Measurements from ENCODE around the gene GPC4. TPM values are rescaled to one million over a fixed set of nuclear protein-coding genes. Genes with fewer than 3 reads are reported as not detected.

The GPC4 gene
- total RNA-seq, 1 experiment from 2014 or later: 1.4 TPM

- no peaks in the 10 kb centered on the region for H3K4me1 ChIP-seq (ENCODE audit: control insufficient read depth, insufficient read depth, low read length)
- no peaks in the 10 kb centered on the region for H3K9me3 ChIP-seq (ENCODE audit: control insufficient read depth, insufficient read depth, low read depth, low read length)
- intact Hi-C loops (cut with micrococcal nuclease; ENCODE audit: unreplicated experiment): no loop called here
- ChIA-PET CTCF (no interaction called here), POLR2A (no interaction called here)
- no peak for TF ChIP-seq TCF7L2 (IDR thresholded peaks at IDR 0.05; ENCODE audit: low read depth, low read length)
- no peak for TF ChIP-seq SIN3A (IDR thresholded peaks at IDR 0.05; ENCODE audit: borderline replicate concordance, insufficient read depth, low read depth, low read length)
- TF ChIP-seq, protein P1, sequence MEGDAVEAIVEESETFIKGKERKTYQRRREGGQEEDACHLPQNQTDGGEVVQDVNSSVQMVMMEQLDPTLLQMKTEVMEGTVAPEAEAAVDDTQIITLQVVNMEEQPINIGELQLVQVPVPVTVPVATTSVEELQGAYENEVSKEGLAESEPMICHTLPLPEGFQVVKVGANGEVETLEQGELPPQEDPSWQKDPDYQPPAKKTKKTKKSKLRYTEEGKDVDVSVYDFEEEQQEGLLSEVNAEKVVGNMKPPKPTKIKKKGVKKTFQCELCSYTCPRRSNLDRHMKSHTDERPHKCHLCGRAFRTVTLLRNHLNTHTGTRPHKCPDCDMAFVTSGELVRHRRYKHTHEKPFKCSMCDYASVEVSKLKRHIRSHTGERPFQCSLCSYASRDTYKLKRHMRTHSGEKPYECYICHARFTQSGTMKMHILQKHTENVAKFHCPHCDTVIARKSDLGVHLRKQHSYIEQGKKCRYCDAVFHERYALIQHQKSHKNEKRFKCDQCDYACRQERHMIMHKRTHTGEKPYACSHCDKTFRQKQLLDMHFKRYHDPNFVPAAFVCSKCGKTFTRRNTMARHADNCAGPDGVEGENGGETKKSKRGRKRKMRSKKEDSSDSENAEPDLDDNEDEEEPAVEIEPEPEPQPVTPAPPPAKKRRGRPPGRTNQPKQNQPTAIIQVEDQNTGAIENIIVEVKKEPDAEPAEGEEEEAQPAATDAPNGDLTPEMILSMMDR (IDR thresholded peaks at IDR 0.05): no peak
- TF ChIP-seq POLR2AphosphoS5 (IDR thresholded peaks at IDR 0.05; ENCODE audit: low read depth, low read length): no peak
- TF ChIP-seq, protein P2, sequence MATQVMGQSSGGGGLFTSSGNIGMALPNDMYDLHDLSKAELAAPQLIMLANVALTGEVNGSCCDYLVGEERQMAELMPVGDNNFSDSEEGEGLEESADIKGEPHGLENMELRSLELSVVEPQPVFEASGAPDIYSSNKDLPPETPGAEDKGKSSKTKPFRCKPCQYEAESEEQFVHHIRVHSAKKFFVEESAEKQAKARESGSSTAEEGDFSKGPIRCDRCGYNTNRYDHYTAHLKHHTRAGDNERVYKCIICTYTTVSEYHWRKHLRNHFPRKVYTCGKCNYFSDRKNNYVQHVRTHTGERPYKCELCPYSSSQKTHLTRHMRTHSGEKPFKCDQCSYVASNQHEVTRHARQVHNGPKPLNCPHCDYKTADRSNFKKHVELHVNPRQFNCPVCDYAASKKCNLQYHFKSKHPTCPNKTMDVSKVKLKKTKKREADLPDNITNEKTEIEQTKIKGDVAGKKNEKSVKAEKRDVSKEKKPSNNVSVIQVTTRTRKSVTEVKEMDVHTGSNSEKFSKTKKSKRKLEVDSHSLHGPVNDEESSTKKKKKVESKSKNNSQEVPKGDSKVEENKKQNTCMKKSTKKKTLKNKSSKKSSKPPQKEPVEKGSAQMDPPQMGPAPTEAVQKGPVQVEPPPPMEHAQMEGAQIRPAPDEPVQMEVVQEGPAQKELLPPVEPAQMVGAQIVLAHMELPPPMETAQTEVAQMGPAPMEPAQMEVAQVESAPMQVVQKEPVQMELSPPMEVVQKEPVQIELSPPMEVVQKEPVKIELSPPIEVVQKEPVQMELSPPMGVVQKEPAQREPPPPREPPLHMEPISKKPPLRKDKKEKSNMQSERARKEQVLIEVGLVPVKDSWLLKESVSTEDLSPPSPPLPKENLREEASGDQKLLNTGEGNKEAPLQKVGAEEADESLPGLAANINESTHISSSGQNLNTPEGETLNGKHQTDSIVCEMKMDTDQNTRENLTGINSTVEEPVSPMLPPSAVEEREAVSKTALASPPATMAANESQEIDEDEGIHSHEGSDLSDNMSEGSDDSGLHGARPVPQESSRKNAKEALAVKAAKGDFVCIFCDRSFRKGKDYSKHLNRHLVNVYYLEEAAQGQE (IDR thresholded peaks at IDR 0.05; ENCODE audit: insufficient read depth in 1 of 2, low read depth in 2 of 2, low read length in 1 of 2): no peak
- in situ Hi-C loops (cut with HindIII; ENCODE audit: low pct_unique_long_range_greater_than_20kb, low sequenced_read_pairs): no loop called here
- DNase-seq (ENCODE audit: low read depth, low spot score) (no peak), ATAC-seq (no peak)
- H3K27ac ChIP-seq (ENCODE audit: low read length): no peak overlapping the region
- no peaks in the 10 kb centered on the region for H3K36me3 ChIP-seq (ENCODE audit: control insufficient read depth, insufficient read depth, low read length)
- no peaks in the 10 kb centered on the region; the same call in 1 of the 2 replicates for H3K27me3 ChIP-seq (ENCODE audit: control insufficient read depth, insufficient read depth, low read length)
- no peak overlapping the region for H3K4me3 ChIP-seq (ENCODE audit: low read depth in 2 of 2, low read length in 2 of 2)
- BruUV-seq (replicated peaks): no TSS peak
Observed at GRCh38 chrX:133437356-133437755, 22.1 kb upstream of the GPC4 start.

DNA sequence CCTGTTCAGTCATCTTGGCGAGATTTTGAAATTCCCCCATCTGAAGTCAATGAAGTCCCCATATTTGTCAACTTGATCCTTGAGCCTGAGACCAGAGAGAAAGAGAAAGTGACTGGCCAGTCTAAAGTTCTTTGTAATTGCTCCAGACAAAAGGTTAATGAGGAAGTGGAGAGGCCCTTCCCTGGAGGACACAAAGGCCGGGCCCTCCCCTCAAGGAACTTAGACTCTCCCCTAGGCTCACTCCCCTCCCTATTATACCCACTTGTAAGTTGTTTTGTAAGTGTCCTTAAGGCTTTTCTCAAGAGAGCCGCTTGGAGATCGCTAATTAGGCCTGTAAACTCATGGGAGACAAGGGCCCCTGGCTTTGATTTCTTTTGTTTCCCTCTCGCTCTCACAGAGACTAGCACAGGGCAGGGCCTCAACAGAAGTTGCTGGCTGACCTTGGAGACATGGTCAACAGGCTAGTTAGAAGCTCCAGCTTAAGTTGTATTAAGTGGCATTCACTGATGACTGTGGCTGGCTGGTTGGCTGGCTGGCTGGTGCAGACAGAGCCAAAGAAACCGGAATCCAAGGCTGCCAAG is 20.3 kb upstream of the GPC4 start:
- no peaks in the 10 kb centered on the region; the same call in 1 of the 2 replicates for H3K27me3 ChIP-seq (ENCODE audit: control insufficient read depth, insufficient read depth, low read length)
- intact Hi-C loops (cut with micrococcal nuclease; ENCODE audit: unreplicated experiment) (no loop called here), in situ Hi-C loops (cut with HindIII; ENCODE audit: low pct_unique_long_range_greater_than_20kb, low sequenced_read_pairs) (no loop called here)
- H3K9me3 ChIP-seq (ENCODE audit: control insufficient read depth, insufficient read depth, low read depth, low read length): no peaks in the 10 kb centered on the region
- no peaks in the 10 kb centered on the region for H3K36me3 ChIP-seq (ENCODE audit: control insufficient read depth, insufficient read depth, low read length)
- no TSS peak for BruUV-seq (replicated peaks)
- no peak for DNase-seq (ENCODE audit: low read depth, low spot score)
- no peak for ATAC-seq
- no peak overlapping the region for H3K27ac ChIP-seq (ENCODE audit: low read length)
- no peak for TF ChIP-seq SIN3A (IDR thresholded peaks at IDR 0.05; ENCODE audit: borderline replicate concordance, insufficient read depth, low read depth, low read length)
- no peak for TF ChIP-seq TCF7L2 (IDR thresholded peaks at IDR 0.05; ENCODE audit: low read depth, low read length)
- TF ChIP-seq, protein P2 (IDR thresholded peaks at IDR 0.05; ENCODE audit: insufficient read depth in 1 of 2, low read depth in 2 of 2, low read length in 1 of 2): no peak
- TF ChIP-seq, protein P1 (IDR thresholded peaks at IDR 0.05): no peak
- TF ChIP-seq POLR2AphosphoS5 (IDR thresholded peaks at IDR 0.05; ENCODE audit: low read depth, low read length): no peak
- POLR2A ChIA-PET: interaction anchor here (0.6 kb wide), 1 partner anchor 122 kb away, joined by 3 read pairs; no protein-coding TSS in a partner anchor
- CTCF ChIA-PET: no interaction called here
- no peak overlapping the region for H3K4me3 ChIP-seq (ENCODE audit: low read depth in 2 of 2, low read length in 2 of 2)
- no peaks in the 10 kb centered on the region for H3K4me1 ChIP-seq (ENCODE audit: control insufficient read depth, insufficient read depth, low read length)
